H1 (cell line): ENCODE data around the gene VGLL2. TPM values are rescaled to one million over a fixed set of nuclear protein-coding genes. Genes with fewer than 3 reads are reported as not detected.
A peak's percentile ranks its signal among the peaks of the same experiment; 100 is the strongest.

Experiments used
- CTCF ChIA-PET: fragments of 300-600 bp; sonication (Branson Sonifier 250); formaldehyde crosslinking; loops from one replicate; lab custom pipeline; 2021; ENCODE audit not compliant: partially characterized antibody; lab: Charles Lee
- POLR2A ChIA-PET: fragments of 300-600 bp; sonication (Branson Sonifier 250); formaldehyde crosslinking; loops from one replicate; lab custom pipeline; 2021; ENCODE audit warnings: inconsistent platforms; ENCODE audit not compliant: partially characterized antibody; lab: Charles Lee
- DNase-seq, 2 experiments: peaks; one replicate each; pipeline versions ENCODE4 v3.0.0 to v3.0.0-alpha.2; 2010 to 2022; ENCODE audit warnings: low spot score in 2 of 2, low read depth in 1 of 2, mixed read lengths in 1 of 2
- FAIRE-seq: peaks from 2 replicates; lab custom pipeline; 2011; peaks lifted over from hg19 to GRCh38; lab: Jason Lieb, UNC
- H2AFZ ChIP-seq: 2 replicates; pipeline ENCODE4 v1.8.1; 2012; ENCODE audit warnings: low read length, inconsistent platforms
- H2AK5ac ChIP-seq: 2 replicates; pipeline ENCODE4 v1.6.1; 2013; ENCODE audit warnings: low read depth, low read length
- H2BK120ac ChIP-seq: replicated peaks from 2 replicates; pipeline ENCODE3; 2013; ENCODE audit warnings: low read depth, low read length, inconsistent platforms
- H2BK12ac ChIP-seq: 2 replicates; pipeline ENCODE4 v1.6.1; 2013; ENCODE audit warnings: low read depth, low read length
- H2BK15ac ChIP-seq: 2 replicates; pipeline ENCODE4 v1.6.1; 2013; ENCODE audit warnings: low read length
- H2BK20ac ChIP-seq: 2 replicates; pipeline ENCODE4 v1.6.1; 2013; ENCODE audit warnings: low read length
- H2BK5ac ChIP-seq: 2 replicates; pipeline ENCODE4 v1.6.1; 2013; ENCODE audit warnings: low read depth, low read length
- H3K14ac ChIP-seq: 2 replicates; pipeline ENCODE4 v1.6.1; 2013; ENCODE audit warnings: inconsistent platforms; ENCODE audit not compliant: insufficient read length
- H3K18ac ChIP-seq: 2 replicates; pipeline ENCODE4 v1.6.1; 2013; ENCODE audit warnings: low read length; ENCODE audit errors: extremely low read depth
- H3K23ac ChIP-seq: 2 replicates; pipeline ENCODE4 v1.6.1; 2013; ENCODE audit warnings: inconsistent platforms; ENCODE audit not compliant: insufficient read length
- H3K23me2 ChIP-seq: 2 replicates; pipeline ENCODE4 v1.6.1; 2013; ENCODE audit warnings: low read depth, low read length
- H3K27ac ChIP-seq: 2 replicates; pipeline ENCODE4 v1.6.1; 2011; ENCODE audit warnings: low read depth, low read length, inconsistent platforms
- H3K27me3 ChIP-seq, 4 experiments: replicated peaks in 1 of 4; 1 replicate in 1 of 4; 2 replicates in 3 of 4; pipeline versions ENCODE4 v1.6.1 to v1.8.1; 2011 to 2013; ENCODE audit warnings: low read length in 3 of 4, mild to moderate bottlenecking in 3 of 4, inconsistent platforms in 2 of 4, mixed read lengths in 2 of 4, moderate library complexity in 1 of 4; ENCODE audit not compliant: control insufficient read depth in 3 of 4, insufficient read depth in 3 of 4; ENCODE audit errors: extremely low read depth in 1 of 4
- H3K36me3 ChIP-seq, 4 experiments: 2 replicates each; pipeline versions ENCODE4 v1.6.1 to v1.8.1; 2011 to 2013; ENCODE audit warnings: mild to moderate bottlenecking in 4 of 4, low read length in 3 of 4, moderate library complexity in 2 of 4, control low read depth in 1 of 4, inconsistent platforms in 1 of 4; ENCODE audit not compliant: insufficient read depth in 4 of 4, control insufficient read depth in 2 of 4
- H3K4ac ChIP-seq: replicated peaks from 2 replicates; pipeline ENCODE3; 2013; ENCODE audit warnings: low read length, low read depth, mixed read lengths, inconsistent platforms; ENCODE audit not compliant: insufficient read length
- H3K4me1 ChIP-seq, 4 experiments: replicated peaks in 1 of 4; 1 replicate in 1 of 4; 2 replicates in 3 of 4; pipeline versions ENCODE4 v1.6.1 to v1.8.1; 2011 to 2013; ENCODE audit warnings: low read length in 3 of 4, inconsistent platforms in 2 of 4, mixed read lengths in 1 of 4; ENCODE audit not compliant: insufficient read depth in 4 of 4, control insufficient read depth in 3 of 4
- H3K4me2 ChIP-seq, 2 experiments: 2 replicates each; pipeline versions ENCODE4 v1.6.1 to v1.8.1; 2011 to 2013; ENCODE audit warnings: low read depth in 2 of 2, low read length in 2 of 2, control low read depth in 1 of 2, inconsistent platforms in 1 of 2, mild to moderate bottlenecking in 1 of 2; ENCODE audit not compliant: insufficient read depth in 1 of 2
- H3K4me3 ChIP-seq, 4 experiments: fragments of 200-600, 300-600 bp in 1 of 4; sonication (generic), shearing (Covaris generic), sonication (Bioruptor Twin) in 1 of 4; 2 replicates each; pipeline versions ENCODE4 v1.5.1 to v1.8.1; 2011 to 2016; ENCODE audit warnings: low read length in 4 of 4, low read depth in 3 of 4, control low read depth in 2 of 4, inconsistent platforms in 2 of 4, mild to moderate bottlenecking in 2 of 4, mixed read lengths in 1 of 4, moderate library complexity in 1 of 4; ENCODE audit not compliant: insufficient read depth in 2 of 4; ENCODE audit errors: extremely low read depth in 1 of 4
- H3K56ac ChIP-seq: replicated peaks from 2 replicates; pipeline ENCODE3; 2013; ENCODE audit warnings: low read depth, mild to moderate bottlenecking, mixed read lengths, low read length, inconsistent platforms; ENCODE audit not compliant: insufficient read length
- H3K79me1 ChIP-seq: 2 replicates; pipeline ENCODE4 v1.6.1; 2013; ENCODE audit warnings: low read depth, low read length, control low read depth
- H3K79me2 ChIP-seq, 2 experiments: 2 replicates each; pipeline versions ENCODE4 v1.6.1 to v1.8.1; 2012 to 2013; ENCODE audit warnings: low read length in 2 of 2, mild to moderate bottlenecking in 2 of 2, inconsistent platforms in 1 of 2; ENCODE audit not compliant: insufficient read depth in 2 of 2, control insufficient read depth in 1 of 2
- H3K9ac ChIP-seq, 4 experiments: replicated peaks in 1 of 4; 1 replicate in 1 of 4; 2 replicates in 3 of 4; pipeline versions ENCODE4 v1.6.1 to v1.8.1; 2011 to 2013; ENCODE audit warnings: low read depth in 3 of 4, low read length in 3 of 4, control low read depth in 2 of 4, mild to moderate bottlenecking in 2 of 4, moderate library complexity in 2 of 4, inconsistent platforms in 1 of 4; ENCODE audit errors: extremely low read depth in 1 of 4
- H3K9me3 ChIP-seq, 2 experiments: 2 replicates each; pipeline versions ENCODE4 v1.6.1 to v1.8.1; 2012 to 2013; ENCODE audit warnings: mild to moderate bottlenecking in 2 of 2, moderate library complexity in 2 of 2, control low read depth in 1 of 2, inconsistent platforms in 1 of 2, low read depth in 1 of 2, low read length in 1 of 2, mixed read lengths in 1 of 2; ENCODE audit not compliant: insufficient read depth in 2 of 2
- H4K20me1 ChIP-seq, 2 experiments: replicated peaks in 1 of 2; 2 replicates each; pipeline versions ENCODE3 to v1.8.1; 2011 to 2013; ENCODE audit warnings: inconsistent platforms in 2 of 2, low read length in 2 of 2, mild to moderate bottlenecking in 1 of 2; ENCODE audit not compliant: insufficient read depth in 2 of 2, control insufficient read depth in 1 of 2
- H4K5ac ChIP-seq: 2 replicates; pipeline ENCODE4 v1.6.1; 2013; ENCODE audit warnings: low read length, low read depth, mixed read lengths, inconsistent platforms; ENCODE audit not compliant: insufficient read length
- H4K8ac ChIP-seq: 2 replicates; pipeline ENCODE4 v1.8.0; 2013; ENCODE audit warnings: mild to moderate bottlenecking, moderate library complexity, low read length, inconsistent platforms; ENCODE audit not compliant: insufficient read depth; ENCODE audit errors: extremely low read depth
- H4K91ac ChIP-seq: replicated peaks from 2 replicates; pipeline ENCODE3; 2013; ENCODE audit warnings: low read length, mixed read lengths, inconsistent platforms; ENCODE audit not compliant: insufficient read length
- BRCA1 ChIP-seq: IDR thresholded peaks from 2 replicates; pipeline ENCODE4 v1.6.1; 2012; ENCODE audit warnings: low read depth, low read length, improper control_type of control experiment
- CBX5 ChIP-seq: fragments of 300-800, 300-1000 bp; sonication (generic); IDR thresholded peaks from 2 replicates; pipeline ENCODE4 v1.7.1; 2016; ENCODE audit warnings: antibody characterized with exemption, low read length, low read depth
- CBX8 ChIP-seq: fragments of 300-800, 300-1000 bp; sonication (generic); IDR thresholded peaks from 2 replicates; pipeline ENCODE4 v1.7.1; 2016; ENCODE audit warnings: low read depth, low read length, borderline replicate concordance
- EP300 ChIP-seq, 2 experiments: IDR thresholded peaks; 1 replicate in 1 of 2; 2 replicates in 1 of 2; pipeline ENCODE4 v1.6.1; 2011 to 2012; ENCODE audit warnings: low read depth in 2 of 2, low read length in 2 of 2, mild to moderate bottlenecking in 2 of 2, borderline replicate concordance in 1 of 2, inconsistent platforms in 1 of 2, moderate library complexity in 1 of 2
- FOSL1 ChIP-seq: IDR thresholded peaks from 2 replicates; pipeline ENCODE4 v1.6.1; 2011; ENCODE audit warnings: mild to moderate bottlenecking, low read depth, low read length, moderate library complexity; ENCODE audit not compliant: insufficient read depth
- JUN ChIP-seq: IDR thresholded peaks from 2 replicates; pipeline ENCODE4 v1.6.1; 2011; ENCODE audit warnings: low read depth, mild to moderate bottlenecking, improper control_type of control experiment, low read length
- KDM5A ChIP-seq: fragments of 200-600 bp; IDR thresholded peaks from 2 replicates; pipeline ENCODE4 v1.7.1; 2012; ENCODE audit warnings: mild to moderate bottlenecking, low read length, inconsistent platforms, mixed read lengths
- NANOG ChIP-seq: IDR thresholded peaks from 2 replicates; pipeline ENCODE4 v1.6.1; 2011; ENCODE audit warnings: low read length, low read depth, mild to moderate bottlenecking, inconsistent platforms; ENCODE audit not compliant: insufficient read depth, poor library complexity, severe bottlenecking
- POLR2A ChIP-seq, 2 experiments: IDR thresholded peaks; 1 replicate in 1 of 2; 2 replicates in 1 of 2; pipeline ENCODE4 v1.6.1; 2011; ENCODE audit warnings: low read depth in 2 of 2, low read length in 2 of 2, mild to moderate bottlenecking in 2 of 2; ENCODE audit errors: control extremely low read depth in 1 of 2
- RFX5 ChIP-seq: IDR thresholded peaks from 2 replicates; pipeline ENCODE4 v1.6.1; 2011; ENCODE audit warnings: low read depth, low read length, improper control_type of control experiment, borderline replicate concordance
- RXRA ChIP-seq: IDR thresholded peaks from 2 replicates; pipeline ENCODE4 v1.6.1; 2011; ENCODE audit warnings: low read depth, mild to moderate bottlenecking, low read length, moderate library complexity; ENCODE audit not compliant: insufficient read depth
- SIN3A ChIP-seq, 2 experiments: IDR thresholded peaks in 1 of 2; conservative IDR thresholded peaks in 1 of 2; 2 replicates each; pipeline ENCODE4 v1.6.1; 2011 to 2012; ENCODE audit warnings: low read length in 2 of 2, improper control_type of control experiment in 1 of 2, low read depth in 1 of 2, mild to moderate bottlenecking in 1 of 2
- TAF7 ChIP-seq: optimal IDR thresholded peaks from 2 replicates; pipeline ENCODE3; 2011; ENCODE audit warnings: low read depth, mild to moderate bottlenecking, inconsistent platforms, low read length, moderate library complexity, borderline replicate concordance
- TBP ChIP-seq: IDR thresholded peaks from 2 replicates; pipeline ENCODE4 v1.6.1; 2011; ENCODE audit warnings: low read depth, low read length, improper control_type of control experiment
- WGBS, 2 experiments: shearing (Covaris generic) in 1 of 2; methylation state at CpG; one replicate each; pipeline versions ENCODE4 v1.1.6 to v1.1.7; 2013 to 2015; ENCODE audit warnings: low lambda C conversion rate in 2 of 2, mixed read lengths in 2 of 2, inconsistent platforms in 1 of 2, low coverage in 1 of 2, missing lambda C conversion rate in 1 of 2; ENCODE audit not compliant: insufficient replicate concordance in 2 of 2, insufficient coverage in 1 of 2, insufficient read length in 1 of 2; ENCODE audit errors: extremely low coverage in 1 of 2, missing lambda C conversion rate in 1 of 2; 5-methylcytosine and 5-hydroxymethylcytosine counted together
- polyA plus RNA-seq, 7 experiments: library from polyadenylated mRNA; depleted of rRNA in 3 of 7; stranded (reverse) in 5 of 7; unstranded in 2 of 7; fragments of >200 nt in 5 of 7; fragments of 200-250 nt in 2 of 7; gene quantifications; 1 replicate in 5 of 7; 2 replicates in 1 of 7; 4 replicates in 1 of 7; pipeline versions ENCODE4 v1.2.1 to v1.2.3, GENCODE V29; 2011 to 2013; ENCODE audit warnings: missing spikeins in 2 of 7, mixed read lengths in 2 of 7
- total RNA-seq: library from RNA; stranded (reverse); fragmentation: NEBNext Ultra II Directional; extraction: Animal tissue kit (Norgen Biotek cat#: 25700); gene quantifications from 2 replicates; pipeline ENCODE4 v1.2.1, GENCODE V29; 2021

VGLL2 gene
- total and polyA plus RNA-seq, 2 of the 8 experiments (the other 6 are each of a cell fraction or from before 2014, with no cell fraction given), result not detected

DNA sequence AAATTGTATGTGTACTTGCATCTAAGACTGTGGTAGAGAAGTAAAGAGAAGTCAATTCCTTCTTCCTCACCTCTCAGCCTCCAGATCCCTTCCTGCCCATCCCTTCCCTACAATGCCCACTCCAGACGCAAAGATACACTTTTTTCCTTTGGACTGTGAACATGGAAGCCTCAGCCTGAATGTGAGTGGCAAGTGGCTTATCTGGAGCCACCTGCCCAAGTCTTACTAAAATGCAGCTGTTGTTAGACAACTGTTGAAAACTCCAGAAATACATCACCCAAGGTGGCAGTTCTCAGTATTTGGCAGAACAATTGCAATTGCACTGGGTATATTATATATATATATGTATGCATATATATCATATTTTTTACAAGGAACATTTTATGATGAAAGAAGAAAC is 7.5 kb downstream of the VGLL2 start:
- CTCF ChIA-PET, result interaction anchor here (0.7 to 1.9 kb wide), 5 partner anchors 11 to 72 kb away, joined by 3 to 6 read pairs (median 4); no protein-coding TSS in a partner anchor
- no peaks in the 10 kb centered on the region for H3K79me1 ChIP-seq
- peaks cover 34 to 60% (median 48%) of the 10 kb centered on the region in 4 experiments for H3K27me3 ChIP-seq
- no peak overlapping the region for H2BK5ac ChIP-seq
- H3K4me1 ChIP-seq, result peaks cover 0 to 6% (median under 1%) of the 10 kb centered on the region in 4 experiments; a peak in 4 of 7 replicates
- H3K9ac ChIP-seq, result no peak overlapping the region
- no peak for FAIRE-seq
- H3K4me2 ChIP-seq, result peak overlapping the region in 1 of 2 experiments; percentile 72; a peak in 1 of 4 replicates
- H3K4me3 ChIP-seq, result no peak overlapping the region
- no peak overlapping the region for H4K8ac ChIP-seq
- H2BK15ac ChIP-seq, result no peak overlapping the region
- no peak overlapping the region for H4K5ac ChIP-seq
- H3K23me2 ChIP-seq, result peaks cover 6% of the 10 kb centered on the region; the same call in 1 of the 2 replicates
- 88% methylated on average over 1 of the region's 1 CpG; no CpG with 5 or more reads in 1 of the 2 experiments for WGBS, 2 experiments
- H3K18ac ChIP-seq, result no peak overlapping the region
- peaks cover 0 to under 1% of the 10 kb centered on the region in 2 experiments for H4K20me1 ChIP-seq
- no peak for DNase-seq
- H3K79me2 ChIP-seq, result no peaks in the 10 kb centered on the region
- no peak overlapping the region for H2BK120ac ChIP-seq
- H3K27ac ChIP-seq, result no peak overlapping the region
- no peak overlapping the region for H3K23ac ChIP-seq
- POLR2A ChIA-PET, result no interaction called here
- H3K36me3 ChIP-seq, result no peaks in the 10 kb centered on the region
- H2AK5ac ChIP-seq, result no peak overlapping the region
- no peak overlapping the region for H2BK20ac ChIP-seq
- H4K91ac ChIP-seq, result no peak overlapping the region
- no peak overlapping the region for H3K14ac ChIP-seq
- no peak overlapping the region for H3K56ac ChIP-seq
- H3K4ac ChIP-seq, result no peak overlapping the region
- H3K9me3 ChIP-seq, result no peaks in the 10 kb centered on the region
- no peak overlapping the region for H2BK12ac ChIP-seq
- no peak overlapping the region for H2AFZ ChIP-seq
- TF ChIP-seq CBX5 (no peak), TBP (no peak), EP300 (IDR thresholded peaks at IDR 0.05; ENCODE audit: borderline replicate concordance in 1 of 2, low read depth in 2 of 2, low read length in 2 of 2) (no peak), TAF7 (no peak), RFX5 (no peak), FOSL1 (no peak), BRCA1 (no peak), NANOG (no peak), RXRA (no peak), POLR2A (IDR thresholded peaks at IDR 0.05; ENCODE audit: control extremely low read depth in 1 of 2, low read depth in 2 of 2, low read length in 2 of 2) (no peak), KDM5A (no peak), SIN3A (conservative IDR thresholded peaks at IDR 0.05 in 1 of 2, IDR thresholded peaks at IDR 0.05 in 1 of 2; ENCODE audit: low read depth in 1 of 2, low read length in 2 of 2) (no peak), CBX8 (no peak), JUN (no peak)
